Measurements from ENCODE around the gene ARAP3.

DNA sequence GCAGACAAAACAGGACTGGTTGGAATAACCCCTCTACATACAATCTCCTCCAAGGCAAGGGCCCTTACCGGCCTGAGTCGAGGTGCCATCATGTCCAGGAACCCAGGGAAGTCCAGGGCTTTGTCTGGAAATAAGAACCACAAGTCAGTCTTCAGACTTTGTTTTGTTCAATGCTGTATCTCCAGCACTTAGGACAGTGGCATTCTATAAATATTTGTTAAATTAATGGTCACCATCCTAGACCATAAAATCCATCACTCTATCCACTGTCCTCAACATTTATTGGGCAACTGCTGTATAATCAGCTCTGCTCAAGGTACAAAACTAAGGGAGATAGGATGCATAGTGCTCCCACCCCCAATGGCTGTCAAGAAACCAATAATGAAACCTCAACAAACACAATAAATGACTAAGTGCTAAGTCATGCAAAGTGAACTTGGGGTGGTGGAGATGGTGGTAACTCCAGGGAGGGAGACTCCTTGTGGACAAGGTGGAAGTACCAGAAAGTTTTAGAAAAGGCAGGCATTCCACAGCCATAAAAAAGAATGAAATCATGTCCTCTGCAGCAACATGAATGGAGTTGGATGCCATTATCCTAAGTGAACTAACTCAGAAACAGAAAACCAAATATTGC is 40.3 kb downstream of the ARAP3 start:
- TF ChIP-seq POLR2AphosphoS5 (IDR thresholded peaks at IDR 0.05; ENCODE audit: low read depth, low read length) (no peak), TAF1 (IDR thresholded peaks at IDR 0.05; ENCODE audit: low read depth, low read length) (no peak), POLR2A (IDR thresholded peaks at IDR 0.05; ENCODE audit: low read depth, low read length) (no peak), SPI1 (IDR thresholded peaks at IDR 0.05; ENCODE audit: low read depth, low read length) (no peak)
